GM18505 (cell line): ENCODE results near the gene JMJD8.

Experiments
- ATAC-seq: cut with Tn5 transposase; IDR thresholded peaks from one replicate; pipeline ENCODE4 v1.9.1; 2021; ENCODE audit not compliant: unreplicated experiment
- POLR2A ChIP-seq: IDR thresholded peaks from 4 replicates; pipeline ENCODE4 v1.6.1; 2011; ENCODE audit warnings: borderline replicate concordance; ENCODE audit not compliant: insufficient read depth, insufficient read length; ENCODE audit errors: extremely low read depth

JMJD8 gene

GRCh38 chr16:676565-676902 is 7.6 kb downstream of the JMJD8 start:
- ATAC-seq, result no peak
- TF ChIP-seq POLR2A, result no peak

- ATAC-seq, result no peak
- no peak for TF ChIP-seq POLR2A
Measured at GRCh38 chr16:675884-676564, 8.1 kb downstream of the JMJD8 start.

DNA sequence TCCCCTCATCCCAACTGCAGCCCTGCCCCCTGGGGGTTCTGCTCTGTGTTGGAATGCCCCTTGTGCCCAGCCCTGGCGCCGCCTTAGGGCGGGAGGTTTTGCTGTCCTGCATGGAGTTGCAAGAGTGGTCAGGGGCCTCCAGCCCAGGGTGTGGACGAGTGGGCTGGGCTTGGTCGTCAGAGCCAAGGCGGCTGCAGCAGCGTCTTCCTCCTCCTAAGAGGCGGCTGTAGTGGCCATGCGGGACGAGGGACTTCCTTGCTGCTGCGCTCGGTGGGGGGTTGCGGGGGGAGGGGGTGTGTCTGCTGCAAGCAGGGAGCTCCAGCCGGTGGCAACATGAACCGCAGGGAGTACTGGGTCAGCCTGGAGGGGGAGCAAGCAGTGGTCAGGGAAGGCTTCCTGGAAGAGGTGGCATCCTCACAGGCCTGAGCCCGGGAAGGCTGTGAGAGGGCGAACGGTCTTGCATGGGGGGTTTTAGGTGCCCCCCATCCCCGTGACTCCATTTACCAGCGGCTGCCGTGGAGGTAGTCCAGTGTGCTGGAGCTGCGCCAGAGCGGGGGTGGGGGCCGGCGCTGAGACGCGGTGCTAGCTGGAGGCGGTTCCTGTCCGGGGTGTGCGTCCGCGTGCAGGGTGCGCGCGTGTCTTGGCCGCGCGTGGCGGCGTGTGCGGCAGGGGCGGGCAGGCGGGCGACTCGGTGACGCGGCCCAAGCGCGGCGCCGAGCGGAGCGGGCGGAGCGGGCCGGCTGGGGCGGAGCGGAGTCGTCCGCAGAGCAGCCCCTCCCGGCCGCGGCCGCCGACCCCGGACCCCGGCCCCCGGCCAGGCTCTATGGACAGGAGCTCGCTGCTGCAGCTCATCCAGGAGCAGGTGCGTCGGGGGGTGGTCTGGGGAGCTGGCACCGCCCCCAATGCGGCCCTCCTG is 8.9 kb downstream of the JMJD8 start, which contains the start of gene RHBDL1:
Gene RHBDL1 (plus strand): TSS at position 704 of the 916 bp plus-strand sequence. CDS start 120 bp downstream, at position 824.
- no peak for ATAC-seq
- TF ChIP-seq POLR2A, result peak; percentile 17

GRCh38 chr16:674214-674881 is 9.8 kb downstream of the JMJD8 start:
- ATAC-seq, result no peak
- TF ChIP-seq POLR2A, result peak; percentile 21

- no peak for ATAC-seq
- TF ChIP-seq POLR2A, result no peak
Measured at GRCh38 chr16:673399-673991, 10.6 kb downstream of the JMJD8 start.

GRCh38 chr16:672851-673250 is 11.3 kb downstream of the JMJD8 start:
- no peak for ATAC-seq
- TF ChIP-seq POLR2A, result no peak

- no peak for ATAC-seq
- TF ChIP-seq POLR2A, result no peak
Measured at GRCh38 chr16:672371-672770, 11.8 kb downstream of the JMJD8 start.

DNA sequence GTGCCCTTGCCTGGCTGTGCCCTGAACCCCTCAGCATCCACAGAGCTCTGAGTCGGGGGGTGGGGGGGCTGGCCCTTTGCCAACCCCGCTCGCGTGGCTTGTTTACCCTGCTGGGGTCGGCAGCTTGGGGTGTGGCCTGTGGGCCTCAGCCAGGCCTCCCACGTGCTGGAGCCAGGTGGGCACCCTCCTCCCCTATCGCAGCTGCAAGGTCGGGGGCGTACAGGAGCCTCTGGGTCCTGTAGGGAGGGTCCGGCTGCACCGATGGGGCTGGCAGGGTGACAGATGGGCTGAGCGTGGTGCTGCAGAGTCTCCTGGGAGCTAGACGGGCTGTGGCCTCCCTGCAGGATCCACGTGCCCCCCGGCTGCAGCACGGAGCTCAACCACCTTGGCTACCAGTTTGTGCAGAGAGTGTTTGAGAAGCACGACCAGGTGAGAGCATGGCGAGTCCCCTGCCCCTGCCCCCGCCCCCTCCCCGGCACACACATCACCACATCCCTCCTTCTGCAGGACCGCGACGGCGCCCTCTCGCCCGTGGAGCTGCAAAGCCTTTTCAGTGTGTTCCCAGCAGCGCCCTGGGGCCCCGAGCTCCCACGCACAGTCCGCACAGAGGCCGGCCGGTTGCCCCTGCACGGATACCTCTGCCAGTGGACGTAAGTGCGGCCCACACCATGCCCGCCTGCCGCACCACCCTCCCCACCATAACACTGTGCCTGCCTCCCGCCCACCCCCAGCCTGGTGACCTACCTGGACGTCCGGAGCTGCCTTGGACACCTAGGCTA is 12.6 kb downstream of the JMJD8 start:
- ATAC-seq, result no peak
- TF ChIP-seq POLR2A, result no peak

GRCh38 chr16:670485-671352 is 13.4 kb downstream of the JMJD8 start:
- no peak for ATAC-seq
- TF ChIP-seq POLR2A, result no peak

GRCh38 chr16:669666-670065 is 14.5 kb downstream of the JMJD8 start:
- no peak for ATAC-seq
- TF ChIP-seq POLR2A, result no peak

GRCh38 chr16:668519-669171 is 15.5 kb downstream of the JMJD8 start:
- peak; percentile 1 for ATAC-seq
- no peak for TF ChIP-seq POLR2A
